ENCODE measurements around the gene SORBS2.

The SORBS2 gene

GRCh38 chr4:185541251-185541727 lies 270.7 kb downstream of the SORBS2 start:
- DNase-seq: no peak

GRCh38 chr4:185540487-185541120 lies 271.4 kb downstream of the SORBS2 start:
- no peak for DNase-seq

DNA sequence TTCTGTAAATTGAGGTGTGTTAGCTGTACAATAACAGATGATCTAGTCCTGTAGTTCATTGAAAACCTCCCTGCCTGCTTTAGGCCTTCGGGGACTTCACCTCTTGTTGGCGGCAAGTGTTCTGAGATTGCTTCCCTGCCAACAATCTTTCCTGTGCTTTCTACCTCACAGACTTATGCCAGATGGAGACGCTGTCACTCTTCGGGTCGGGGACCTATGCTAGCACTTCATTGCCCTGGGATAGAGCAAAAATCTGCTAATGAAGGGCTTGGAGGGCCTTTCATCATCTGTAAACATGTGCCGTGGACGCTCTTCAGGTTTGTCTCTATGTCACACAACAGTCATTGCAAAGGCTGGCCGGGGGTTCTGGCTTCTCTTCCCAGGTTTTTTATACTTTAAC lies 272.0 kb downstream of the SORBS2 start:
- DNase-seq: no peak

- DNase-seq: no peak
Measured at GRCh38 chr4:185538806-185539205, 273.2 kb downstream of the SORBS2 start.

GRCh38 chr4:185536411-185536709 lies 275.6 kb downstream of the SORBS2 start:
- DNase-seq: no peak

DNA sequence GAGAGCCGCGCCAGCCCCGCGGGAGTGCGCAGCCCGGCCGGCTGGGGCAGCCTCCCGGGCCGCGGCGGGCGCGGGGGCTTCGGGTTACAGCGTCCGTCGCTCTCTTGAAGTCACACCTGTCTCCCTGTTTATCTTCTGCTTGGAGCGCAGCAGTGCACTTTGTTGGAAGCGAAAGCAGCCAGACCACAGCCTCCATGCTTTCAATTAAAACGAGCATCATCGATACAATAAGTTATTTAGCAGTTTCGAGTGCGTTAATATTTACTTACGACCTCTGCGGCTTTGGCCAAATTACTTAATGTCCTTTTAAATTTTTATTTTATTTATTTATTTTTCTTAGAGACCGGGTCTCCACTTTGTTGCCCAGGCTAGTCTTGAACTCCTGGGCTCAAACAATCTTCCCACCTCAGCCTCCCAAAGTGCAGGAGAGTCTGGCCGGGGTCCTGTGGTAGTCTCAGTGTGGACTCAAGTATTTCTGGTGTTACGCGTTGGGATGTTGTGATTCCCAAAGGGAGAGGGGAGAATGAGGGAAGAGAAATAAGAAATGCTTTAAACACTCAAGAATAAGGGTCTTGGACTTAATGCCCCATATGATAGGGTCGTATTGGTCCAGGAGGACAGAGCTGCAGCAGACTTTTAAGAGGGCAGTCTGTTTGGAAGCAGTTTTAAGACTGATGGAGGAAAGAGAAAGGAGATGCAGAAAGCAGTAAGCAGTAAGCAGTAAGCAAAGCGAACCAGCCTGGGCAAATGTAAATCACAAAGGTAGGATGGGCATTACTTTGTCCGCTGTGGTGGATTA lies 276.2 kb downstream of the SORBS2 start:
- no peak for DNase-seq

Data from NK-92 treated with Interleukin-12 subunit alpha and Interleukin-12 subunit beta, amount 100 ng/mL, for 24 hours (cell line).